HCT116 (cell line): ENCODE data around the gene MCC. TPM values are rescaled to one million over a fixed set of nuclear protein-coding genes. Genes with fewer than 3 reads are reported as not detected.

ENCODE experiments used
- ATAC-seq: fragments of 200-7000 bp; cut with Tn5 transposase; 2 replicates; pipeline ENCODE4 v1.9.1; 2020; ENCODE audit warnings: mild to moderate bottlenecking, moderate library complexity
- BruUV-seq: library from RNA; stranded (reverse); fragments of 400-500 nt; replicated peaks from 2 replicates; lab custom pipeline; 2021; lab: Mats Ljungman, UMichigan
- CTCF ChIA-PET: fragments of 300-600 bp; sonication (Branson Sonifier 250); formaldehyde crosslinking; loops from one replicate; lab custom pipeline; 2021; ENCODE audit warnings: antibody characterized with exemption; lab: Charles Lee
- POLR2A ChIA-PET: fragments of 300-600, 350-600 bp; sonication (Branson Sonifier 250); formaldehyde crosslinking; loops from one replicate; lab custom pipeline; 2021; ENCODE audit warnings: antibody characterized with exemption; lab: Charles Lee
- RAD21 ChIA-PET, 2 experiments: fragments of 300-600 bp; sonication (Branson Sonifier 250); formaldehyde crosslinking; loops; one replicate each; lab custom pipeline; 2023; ENCODE audit warnings: low total read pairs in 2 of 2; ENCODE audit not compliant: uncharacterized antibody in 2 of 2, unreplicated experiment in 2 of 2, low non-redundant PET in 1 of 2; lab: Charles Lee
- DNase-seq: peaks from one replicate; pipeline ENCODE4 v3.0.0-alpha.2; 2010; ENCODE audit warnings: low read depth, low spot score
- H2AFZ ChIP-seq: fragments of 200-600 bp; shearing (Covaris generic), sonication (generic); 2 replicates; pipeline ENCODE4 v1.6.1; 2017; ENCODE audit warnings: low read depth, mixed run types, mixed read lengths, antibody characterized with exemption, low read length; ENCODE audit not compliant: poor library complexity, severe bottlenecking
- H3K27ac ChIP-seq: 2 replicates; pipeline ENCODE4 v1.5.1; 2012; ENCODE audit warnings: low read depth, low read length
- H3K27me3 ChIP-seq: fragments of 200-600 bp; sonication (generic); 2 replicates; pipeline ENCODE4 v1.6.1; 2016; ENCODE audit warnings: mixed run types, low read length, mixed read lengths; ENCODE audit not compliant: insufficient read depth
- H3K36me3 ChIP-seq, 2 experiments: fragments of 200-500 bp in 1 of 2; fragments of 200-600 bp in 1 of 2; sonication (Bioruptor generic) in 1 of 2; sonication (generic) in 1 of 2; 2 replicates each; pipeline versions ENCODE4 v1.5.1 to v1.6.1; 2014 to 2016; ENCODE audit warnings: low read length in 2 of 2, inconsistent platforms in 1 of 2, mixed read lengths in 1 of 2, mixed run types in 1 of 2; ENCODE audit not compliant: insufficient read depth in 2 of 2, control insufficient read depth in 1 of 2
- H3K4me1 ChIP-seq, 2 experiments: fragments of 200-600 bp in 1 of 2; sonication (generic) in 1 of 2; 2 replicates each; pipeline versions ENCODE4 v1.5.1 to v1.6.1; 2012 to 2017; ENCODE audit warnings: low read length in 2 of 2, inconsistent platforms in 1 of 2, mild to moderate bottlenecking in 1 of 2, mixed read lengths in 1 of 2, mixed run types in 1 of 2, moderate library complexity in 1 of 2; ENCODE audit not compliant: insufficient read depth in 2 of 2, control insufficient read depth in 1 of 2
- H3K4me2 ChIP-seq: fragments of 200-600 bp; sonication (generic); 2 replicates; pipeline ENCODE4 v1.6.1; 2017; ENCODE audit warnings: mixed run types, low read length, mixed read lengths
- H3K4me3 ChIP-seq, 2 experiments: fragments of 200-600 bp in 1 of 2; sonication (generic) in 1 of 2; replicated peaks in 1 of 2; 2 replicates each; pipeline ENCODE4 v1.5.1; 2011 to 2016; ENCODE audit warnings: low read length in 2 of 2, control low read depth in 1 of 2, low read depth in 1 of 2, mild to moderate bottlenecking in 1 of 2, mixed read lengths in 1 of 2, mixed run types in 1 of 2
- H3K79me2 ChIP-seq: fragments of 200-600 bp; sonication (generic); 2 replicates; pipeline ENCODE4 v1.6.1; 2017; ENCODE audit warnings: mild to moderate bottlenecking, mixed run types, low read length, moderate library complexity, mixed read lengths; ENCODE audit not compliant: insufficient read depth
- H3K9ac ChIP-seq: fragments of 200-600 bp; sonication (generic); 2 replicates; pipeline ENCODE4 v1.6.1; 2016; ENCODE audit warnings: low read length, mixed read lengths
- H3K9me2 ChIP-seq: fragments of 200-600 bp; sonication (generic), shearing (Covaris generic); 2 replicates; pipeline ENCODE4 v1.6.1; 2017; ENCODE audit warnings: mixed run types, mild to moderate bottlenecking, moderate library complexity; ENCODE audit not compliant: insufficient read depth
- H3K9me3 ChIP-seq, 2 experiments: fragments of 200-500 bp in 1 of 2; fragments of 200-600 bp in 1 of 2; sonication (Bioruptor generic) in 1 of 2; sonication (generic) in 1 of 2; 2 replicates each; pipeline ENCODE4 v1.6.1; 2014 to 2017; ENCODE audit warnings: low read length in 2 of 2, mixed read lengths in 2 of 2, inconsistent platforms in 1 of 2, low read depth in 1 of 2, mild to moderate bottlenecking in 1 of 2, mixed run types in 1 of 2, moderate library complexity in 1 of 2; ENCODE audit not compliant: control insufficient read depth in 1 of 2, insufficient read depth in 1 of 2
- H4K20me1 ChIP-seq: fragments of 200-600 bp; sonication (generic), shearing (Covaris generic); 2 replicates; pipeline ENCODE4 v1.6.1; 2017; ENCODE audit warnings: mixed run types, mild to moderate bottlenecking, moderate library complexity; ENCODE audit not compliant: insufficient read depth
- CBX3 ChIP-seq: IDR thresholded peaks from 2 replicates; pipeline ENCODE4 v1.6.1; 2012; ENCODE audit warnings: low read depth
- CEBPB ChIP-seq: IDR thresholded peaks from 2 replicates; pipeline ENCODE4 v1.6.1; 2012; ENCODE audit warnings: low read depth
- CTCF ChIP-seq, 3 experiments: fragments of 200-600 bp in 1 of 3; sonication (generic) in 1 of 3; IDR thresholded peaks in 2 of 3; conservative IDR thresholded peaks in 1 of 3; 2 replicates each; pipeline ENCODE4 v1.5.1; 2012 to 2017; ENCODE audit warnings: low read depth in 2 of 3, low read length in 2 of 3, antibody characterized with exemption in 1 of 3, borderline replicate concordance in 1 of 3, control low read depth in 1 of 3, mild to moderate bottlenecking in 1 of 3, mixed read lengths in 1 of 3, mixed run types in 1 of 3, moderate library complexity in 1 of 3; ENCODE audit not compliant: insufficient read depth in 1 of 3
- EZH2 ChIP-seq: fragments of 200-600 bp; sonication (generic); IDR thresholded peaks from 2 replicates; pipeline ENCODE4 v1.6.1; 2017; ENCODE audit warnings: antibody characterized with exemption, mixed run types
- EZH2phosphoT487 ChIP-seq: fragments of 200-600 bp; IDR thresholded peaks from 2 replicates; pipeline ENCODE4 v1.6.1; 2018; ENCODE audit warnings: antibody characterized with exemption, borderline replicate concordance
- FOSL1 ChIP-seq: IDR thresholded peaks from 2 replicates; pipeline ENCODE4 v1.6.1; 2012; ENCODE audit warnings: low read depth
- JUND ChIP-seq: IDR thresholded peaks from 2 replicates; pipeline ENCODE4 v1.6.1; 2012
- POLR2A ChIP-seq: IDR thresholded peaks from 2 replicates; pipeline ENCODE4 v1.7.0; 2011; ENCODE audit warnings: borderline replicate concordance; ENCODE audit not compliant: insufficient read depth, insufficient read length; ENCODE audit errors: extremely low read depth
- RAD21 ChIP-seq: IDR thresholded peaks from 2 replicates; pipeline ENCODE4 v1.6.1; 2012; ENCODE audit warnings: low read depth, mild to moderate bottlenecking
- REST ChIP-seq: IDR thresholded peaks from 2 replicates; pipeline ENCODE4 v1.6.1; 2012; ENCODE audit warnings: low read depth
- SIN3A ChIP-seq: IDR thresholded peaks from 2 replicates; pipeline ENCODE4 v1.6.1; 2012; ENCODE audit warnings: low read depth
- SP1 ChIP-seq: IDR thresholded peaks from 2 replicates; pipeline ENCODE4 v1.6.1; 2012; ENCODE audit warnings: low read depth
- ZBTB33 ChIP-seq: IDR thresholded peaks from 2 replicates; pipeline ENCODE4 v1.6.1; 2011; ENCODE audit warnings: mild to moderate bottlenecking, low read length, moderate library complexity; ENCODE audit not compliant: insufficient replicate concordance; ENCODE audit errors: extremely low read depth
- intact Hi-C: fragments of 100-400 bp; cut with micrococcal nuclease; formaldehyde crosslinking; loops from 2 replicates; pipeline ENCODE4 v1.10.0; 2022
- total RNA-seq: library from RNA; stranded (reverse); gene quantifications from one replicate; pipeline ENCODE4 v1.2.1, GENCODE V29; 2021; ENCODE audit not compliant: unreplicated experiment

Gene MCC
- total RNA-seq, 1 experiment from 2014 or later, result 20.1 TPM

- no peak for DNase-seq
- H2AFZ ChIP-seq, result no peak overlapping the region
- no TSS peak for BruUV-seq
- H4K20me1 ChIP-seq, result no peaks in the 10 kb centered on the region
- TF ChIP-seq CEBPB, result no peak; the same call in 1 of the 2 replicates
- no peak for TF ChIP-seq REST
- TF ChIP-seq RAD21, result no peak
- TF ChIP-seq JUND, result no peak
- no peak for TF ChIP-seq EZH2
- no peak for TF ChIP-seq ZBTB33
- TF ChIP-seq CBX3, result no peak
- no peak for TF ChIP-seq CTCF (IDR thresholded peaks at IDR 0.05 in 2 of 3, conservative IDR thresholded peaks at IDR 0.05 in 1 of 3; ENCODE audit: borderline replicate concordance in 1 of 3, insufficient read depth in 1 of 3, low read depth in 2 of 3, low read length in 2 of 3)
- no peak for TF ChIP-seq POLR2A
- no peak for TF ChIP-seq EZH2phosphoT487
- TF ChIP-seq SIN3A, result no peak
- no peak for TF ChIP-seq FOSL1
- TF ChIP-seq SP1, result no peak
- TF ChIP-seq, all 23 proteins: peak for 0
- CTCF ChIA-PET, result interaction anchor here (0.9 to 2.9 kb wide), 15 partner anchors 9 to 615 kb away, joined by 3 to 34 read pairs (median 4); no protein-coding TSS in a partner anchor
- no peak overlapping the region for H3K4me3 ChIP-seq
- H3K79me2 ChIP-seq, result peaks cover 65% of the 10 kb centered on the region
- H3K27ac ChIP-seq, result no peak overlapping the region
- H3K9ac ChIP-seq, result no peak overlapping the region
- no peaks in the 10 kb centered on the region for H3K9me2 ChIP-seq
- RAD21 ChIA-PET, result interaction anchor here in 1 of 2 experiments (0.7 kb wide), 1 partner anchor 603 kb away, joined by 3 read pairs; no protein-coding TSS in a partner anchor
- H3K4me1 ChIP-seq, result no peaks in the 10 kb centered on the region
- no peak overlapping the region for H3K4me2 ChIP-seq
- no peak for ATAC-seq
- H3K27me3 ChIP-seq, result no peaks in the 10 kb centered on the region
- peaks cover 6 to 12% of the 10 kb centered on the region in 2 experiments; a peak in 2 of 4 replicates for H3K36me3 ChIP-seq
- POLR2A ChIA-PET, result no interaction called here
- intact Hi-C loops, result loop anchor here (1.0 kb wide), 3 partner anchors 333 to 609 kb away; no protein-coding TSS in a partner anchor
- no peaks in the 10 kb centered on the region for H3K9me3 ChIP-seq
Observed at GRCh38 chr5:112996830-112997374, 491.4 kb downstream of the MCC start.
